ENCODE results near the gene EIF3A. TPM values are rescaled to one million over a fixed set of nuclear protein-coding genes. Genes with fewer than 3 reads are reported as not detected.
A peak's percentile ranks its signal among the peaks of the same experiment; 100 is the strongest.

The EIF3A gene
- total and polyA plus RNA-seq, 9 of the 15 experiments (the other 6 are each of a cell fraction or from before 2014, with no cell fraction given) = 19.6 to 163 (median 102) TPM

- ChIA-PET POLR2A (interaction anchor here (0.9 to 1.0 kb wide), 2 partner anchors 10 to 23 kb away, joined by 3 to 6 read pairs; partner anchors contain the start of gene NANOS1), CTCF (ENCODE audit: low intra/inter-chr PET ratio) (no interaction called here)
- peaks cover 5 to 36% of the 10 kb centered on the region in 2 experiments; a peak in 2 of 5 replicates for H3K27me3 ChIP-seq (ENCODE audit: control insufficient read depth in 2 of 2, insufficient read depth in 2 of 2, low read length in 2 of 2)
- H3K36me3 ChIP-seq (ENCODE audit: control insufficient read depth, insufficient read depth, low read length) = no peaks in the 10 kb centered on the region
- FAIRE-seq = no peak
- in situ Hi-C loops (cut with MboI) (no loop called here), intact Hi-C loops (cut with micrococcal nuclease) (no loop called here)
- no peaks in the 10 kb centered on the region for H3K9me3 ChIP-seq (replicated peaks; ENCODE audit: control insufficient read depth, insufficient read depth, low read depth, low read length)
- 0% methylated on average over 8 of the region's 9 CpGs for WGBS (ENCODE audit: insufficient coverage, low coverage, missing lambda C conversion rate)
- no peak overlapping the region for H3K27ac ChIP-seq (ENCODE audit: extremely low read depth, low read depth, low read length)
- no peaks in the 10 kb centered on the region for H3K4me1 ChIP-seq (replicated peaks in 1 of 2; ENCODE audit: control insufficient read depth in 2 of 2, insufficient read depth in 2 of 2, low read length in 2 of 2)
- H3K9ac ChIP-seq (ENCODE audit: insufficient read depth in 1 of 2, low read depth in 2 of 2, low read length in 2 of 2) = no peak overlapping the region
- H2AFZ ChIP-seq (ENCODE audit: low read depth, low read length) = no peak overlapping the region
- no peak overlapping the region for H3K4me3 ChIP-seq
- H3K4me2 ChIP-seq (ENCODE audit: insufficient read depth, low read length) = no peak overlapping the region
- H4K20me1 ChIP-seq (replicated peaks; ENCODE audit: control insufficient read depth, insufficient read depth, low read length) = 0 out of 2 replicates have a peak, but pooled peaks cover 4% of the 10 kb centered on the region
- H3K9me1 ChIP-seq (ENCODE audit: control insufficient read depth, insufficient read depth, low read length) = no peaks in the 10 kb centered on the region
- no peaks in the 10 kb centered on the region for H3K79me2 ChIP-seq (ENCODE audit: control insufficient read depth, insufficient read depth, low read length)
- peak; percentile 49; the same call in 2 of the 3 replicates for ATAC-seq
- DNase-seq (ENCODE audit: extremely low read depth in 1 of 4, low spot score in 3 of 4) = peak in 1 of 4 experiments; percentile 35
- BruUV-seq (replicated peaks) = no TSS peak
- no peak for TF ChIP-seq BACH1 (tag; IDR thresholded peaks at IDR 0.05)
- no peak for TF ChIP-seq ZNF717 (CRISPR knock-in tag; IDR thresholded peaks at IDR 0.05)
- peak; percentile 92 for TF ChIP-seq FOSL1 (tag; conservative IDR thresholded peaks at IDR 0.05)
- TF ChIP-seq MEF2D (tag; conservative IDR thresholded peaks at IDR 0.05; ENCODE audit: low read depth) = peak; percentile 83
- no peak for TF ChIP-seq SMAD2 (IDR thresholded peaks at IDR 0.05; ENCODE audit: low read depth, low read length)
- peak; percentile 19 for TF ChIP-seq CCNT2 (IDR thresholded peaks at IDR 0.05; ENCODE audit: borderline replicate concordance, extremely low read depth, insufficient read length, low read depth, low read length)
- TF ChIP-seq, protein P1, sequence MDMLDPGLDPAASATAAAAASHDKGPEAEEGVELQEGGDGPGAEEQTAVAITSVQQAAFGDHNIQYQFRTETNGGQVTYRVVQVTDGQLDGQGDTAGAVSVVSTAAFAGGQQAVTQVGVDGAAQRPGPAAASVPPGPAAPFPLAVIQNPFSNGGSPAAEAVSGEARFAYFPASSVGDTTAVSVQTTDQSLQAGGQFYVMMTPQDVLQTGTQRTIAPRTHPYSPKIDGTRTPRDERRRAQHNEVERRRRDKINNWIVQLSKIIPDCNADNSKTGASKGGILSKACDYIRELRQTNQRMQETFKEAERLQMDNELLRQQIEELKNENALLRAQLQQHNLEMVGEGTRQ (CRISPR knock-in tag; IDR thresholded peaks at IDR 0.05) = no peak
- 0 out of 2 replicates have a peak, but pooled peaks have one; percentile 14 for TF ChIP-seq MTA1 (IDR thresholded peaks at IDR 0.05; ENCODE audit: borderline replicate concordance)
- peak; percentile 84 for TF ChIP-seq JUND (IDR thresholded peaks at IDR 0.05; ENCODE audit: borderline replicate concordance, low read depth, low read length)
- TF ChIP-seq JUND (tag; IDR thresholded peaks at IDR 0.05; ENCODE audit: borderline replicate concordance, low read depth, low read length) = peak; percentile 73; the same call in 1 of the 3 replicates
- peak; percentile 82 for TF ChIP-seq SMARCE1 (IDR thresholded peaks at IDR 0.05)
- TF ChIP-seq CBFA2T3 (IDR thresholded peaks at IDR 0.05) = peak; percentile 47
- TF ChIP-seq C11orf30 (IDR thresholded peaks at IDR 0.05; ENCODE audit: low read depth) = peak; percentile 32; the same call in 1 of the 2 replicates
- TF ChIP-seq KLF16 (IDR thresholded peaks at IDR 0.05) = no peak
- TF ChIP-seq FOS (IDR thresholded peaks at IDR 0.05; ENCODE audit: extremely low read depth, insufficient read length) = peak; percentile 20
- peak; percentile 67; the same call in 1 of the 2 replicates for TF ChIP-seq ARID1B (IDR thresholded peaks at IDR 0.05)
- peak; percentile 62; the same call in 1 of the 2 replicates for TF ChIP-seq SMARCA4 (IDR thresholded peaks at IDR 0.05)
- TF ChIP-seq ATF3 (IDR thresholded peaks at IDR 0.05) = peak; percentile 62; the same call in 1 of the 2 replicates
- no peak for TF ChIP-seq ATF3 (CRISPR knock-in tag; conservative IDR thresholded peaks at IDR 0.05)
- TF ChIP-seq SMARCC2 (IDR thresholded peaks at IDR 0.05; ENCODE audit: low read depth) = peak; percentile 38; the same call in 1 of the 2 replicates
- peak; percentile 76 to 78 for TF ChIP-seq KDM1A (IDR thresholded peaks at IDR 0.05)
- peak; percentile 17; the same call in 1 of the 2 replicates for TF ChIP-seq EP300 (IDR thresholded peaks at IDR 0.05; ENCODE audit: low read length)
- TF ChIP-seq JUN (IDR thresholded peaks at IDR 0.05; ENCODE audit: borderline replicate concordance, low read depth, low read length) = peak; percentile 72
- no peak for TF ChIP-seq JUN (CRISPR knock-in tag; IDR thresholded peaks at IDR 0.05; ENCODE audit: borderline replicate concordance)
Observed at GRCh38 chr10:119006451-119007210, 74.0 kb downstream of the EIF3A start.

All from K562 (cell line).